ENCODE measurements around the gene ANTXR2. TPM values are rescaled to one million over a fixed set of nuclear protein-coding genes. Genes with fewer than 3 reads are reported as not detected.

ANTXR2 gene
- total and polyA plus RNA-seq, 2 of the 13 experiments (the other 11 are each of a cell fraction or from before 2014, with no cell fraction given), result 4.6 to 14.5 TPM

DNA sequence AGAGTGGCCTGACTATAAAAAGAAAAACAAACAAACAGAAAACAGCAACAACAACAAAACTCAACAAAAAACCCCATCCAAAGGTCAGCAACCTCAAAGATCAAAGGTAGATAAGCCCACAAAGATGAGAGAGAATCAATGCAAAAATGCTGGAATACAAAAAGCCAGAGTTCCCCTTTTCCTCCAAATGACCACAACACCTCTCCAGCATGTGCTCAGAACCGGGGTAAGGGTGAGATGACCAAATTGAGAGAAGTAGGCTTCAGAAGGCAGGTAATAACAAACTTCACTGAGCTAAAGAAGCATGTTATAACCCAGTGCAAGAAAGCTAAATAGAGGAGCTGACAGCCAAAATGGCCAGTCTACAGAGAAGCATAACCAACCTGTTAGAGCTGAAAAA, 43.5 kb upstream of the ANTXR2 start (continued):
- TF ChIP-seq, protein P1, sequence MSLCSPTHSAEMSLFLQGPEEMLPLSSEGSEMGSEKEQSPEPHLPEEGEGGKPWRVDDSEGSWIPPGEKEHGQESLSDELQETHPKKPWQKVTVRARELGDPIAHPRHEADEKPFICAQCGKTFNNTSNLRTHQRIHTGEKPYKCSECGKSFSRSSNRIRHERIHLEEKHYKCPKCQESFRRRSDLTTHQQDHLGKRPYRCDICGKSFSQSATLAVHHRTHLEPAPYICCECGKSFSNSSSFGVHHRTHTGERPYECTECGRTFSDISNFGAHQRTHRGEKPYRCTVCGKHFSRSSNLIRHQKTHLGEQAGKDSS (CRISPR knock-in tag; IDR thresholded peaks at IDR 0.05; ENCODE audit: borderline replicate concordance, low read depth), result no peak
- TF ChIP-seq SAFB2 (CRISPR knock-in tag; IDR thresholded peaks at IDR 0.05; ENCODE audit: borderline replicate concordance, low read depth), result no peak

DNA sequence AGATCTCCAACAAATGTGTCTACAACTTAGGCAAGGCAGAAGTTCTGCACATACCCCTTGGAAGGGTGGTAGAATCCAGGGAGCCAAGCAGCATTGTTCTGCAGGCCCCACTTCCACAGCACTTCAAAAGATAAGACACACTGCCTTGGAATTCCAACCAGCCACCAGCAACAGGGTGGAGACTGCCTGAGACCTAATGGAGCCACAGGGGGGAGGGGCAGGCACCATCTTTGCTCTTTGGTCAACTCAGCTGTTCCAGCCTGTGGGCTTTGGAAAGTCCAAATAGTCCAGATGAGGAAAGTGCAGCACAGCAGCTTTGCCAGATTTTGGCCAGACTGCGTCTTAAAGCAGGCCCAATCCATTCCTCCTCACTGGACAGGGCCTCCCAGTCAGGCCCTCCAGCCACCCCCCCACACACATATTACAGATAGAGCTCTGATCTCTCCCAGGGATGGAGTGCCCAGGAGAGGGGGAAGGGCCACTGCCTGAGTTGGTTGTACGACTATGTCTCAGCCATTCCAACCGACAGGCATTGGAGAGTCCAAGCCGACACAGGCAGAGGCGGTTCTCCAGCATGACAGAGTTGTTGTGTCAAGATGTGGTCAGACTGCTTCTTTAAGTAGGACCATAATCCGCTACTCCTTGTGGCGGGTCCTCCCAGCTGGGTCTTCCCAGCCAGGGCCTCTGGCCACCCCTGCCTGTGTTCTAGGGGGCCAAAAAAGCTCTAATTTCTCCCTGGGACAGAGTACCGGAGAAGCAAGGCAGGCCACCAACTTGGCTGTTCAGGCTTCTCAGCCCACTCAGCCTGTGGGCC, 42.5 kb upstream of the ANTXR2 start:
- ATAC-seq (no peak), FAIRE-seq (no peak), DNase-seq (ENCODE audit: low spot score) (no peak)
- BruUV-seq (replicated peaks), result no TSS peak
- H3K4me1 ChIP-seq (ENCODE audit: insufficient read depth, low read length), result no peaks in the 10 kb centered on the region
- POLR2A ChIA-PET, result no interaction called here
- WGBS (ENCODE audit: low lambda C conversion rate), result 72% methylated on average over 7 of the region's 8 CpGs
- no peak overlapping the region for H3K4me2 ChIP-seq (ENCODE audit: low read depth, low read length)
- H3K79me2 ChIP-seq (ENCODE audit: insufficient read depth, low read length), result no peaks in the 10 kb centered on the region
- no peaks in the 10 kb centered on the region for H3K9me3 ChIP-seq (ENCODE audit: low read length)
- in situ Hi-C loops (cut with HindIII; ENCODE audit: extremely low pct_ligation_motif_present, low pct_unique_long_range_greater_than_20kb) (no loop called here), intact Hi-C loops (cut with micrococcal nuclease; ENCODE audit: unreplicated experiment) (no loop called here)
- H3K9ac ChIP-seq (ENCODE audit: insufficient read depth, low read depth, low read length), result no peak overlapping the region
- H3K4me3 ChIP-seq (replicated peaks in 1 of 3; ENCODE audit: insufficient read depth in 1 of 3, low read depth in 2 of 3, low read length in 3 of 3), result no peak overlapping the region
- H3K36me3 ChIP-seq (replicated peaks in 1 of 2; ENCODE audit: control insufficient read depth in 1 of 2, insufficient read depth in 2 of 2, low read length in 2 of 2), result no peaks in the 10 kb centered on the region
- H3K27ac ChIP-seq (ENCODE audit: extremely low read length, insufficient read depth, low read length), result no peak overlapping the region
- H2AFZ ChIP-seq (ENCODE audit: low read length), result no peak overlapping the region
- CTCF ChIA-PET (ENCODE audit: low intra/inter-chr PET ratio, low total read pairs), result no interaction called here
- H3K27me3 ChIP-seq (ENCODE audit: control insufficient read depth in 1 of 2, insufficient read depth in 2 of 2, low read length in 2 of 2), result no peaks in the 10 kb centered on the region
- H4K20me1 ChIP-seq (ENCODE audit: insufficient read depth, low read length), result no peaks in the 10 kb centered on the region
- no peak for TF ChIP-seq NCOA2 (CRISPR knock-in tag; IDR thresholded peaks at IDR 0.05)
- TF ChIP-seq NR1H2 (CRISPR knock-in tag; IDR thresholded peaks at IDR 0.05; ENCODE audit: borderline replicate concordance, low read depth), result no peak
- TF ChIP-seq, protein P2, sequence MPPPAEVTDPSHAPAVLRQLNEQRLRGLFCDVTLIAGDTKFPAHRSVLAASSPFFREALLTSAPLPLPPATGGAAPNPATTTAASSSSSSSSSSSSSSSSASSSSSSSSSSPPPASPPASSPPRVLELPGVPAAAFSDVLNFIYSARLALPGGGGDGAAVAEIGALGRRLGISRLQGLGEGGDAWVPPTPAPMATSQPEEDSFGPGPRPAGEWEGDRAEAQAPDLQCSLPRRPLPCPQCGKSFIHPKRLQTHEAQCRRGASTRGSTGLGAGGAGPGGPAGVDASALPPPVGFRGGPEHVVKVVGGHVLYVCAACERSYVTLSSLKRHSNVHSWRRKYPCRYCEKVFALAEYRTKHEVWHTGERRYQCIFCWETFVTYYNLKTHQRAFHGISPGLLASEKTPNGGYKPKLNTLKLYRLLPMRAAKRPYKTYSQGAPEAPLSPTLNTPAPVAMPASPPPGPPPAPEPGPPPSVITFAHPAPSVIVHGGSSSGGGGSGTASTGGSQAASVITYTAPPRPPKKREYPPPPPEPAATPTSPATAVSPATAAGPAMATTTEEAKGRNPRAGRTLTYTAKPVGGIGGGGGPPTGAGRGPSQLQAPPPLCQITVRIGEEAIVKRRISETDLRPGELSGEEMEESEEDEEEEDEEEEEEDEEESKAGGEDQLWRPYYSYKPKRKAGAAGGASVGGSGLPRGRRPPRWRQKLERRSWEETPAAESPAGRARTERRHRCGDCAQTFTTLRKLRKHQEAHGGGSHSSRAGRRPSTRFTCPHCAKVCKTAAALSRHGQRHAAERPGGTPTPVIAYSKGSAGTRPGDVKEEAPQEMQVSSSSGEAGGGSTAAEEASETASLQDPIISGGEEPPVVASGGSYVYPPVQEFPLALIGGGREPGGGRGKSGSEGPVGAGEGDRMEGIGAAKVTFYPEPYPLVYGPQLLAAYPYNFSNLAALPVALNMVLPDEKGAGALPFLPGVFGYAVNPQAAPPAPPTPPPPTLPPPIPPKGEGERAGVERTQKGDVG (CRISPR knock-in tag; IDR thresholded peaks at IDR 0.05; ENCODE audit: borderline replicate concordance), result no peak
- no peak for TF ChIP-seq KDM1A (CRISPR knock-in tag; IDR thresholded peaks at IDR 0.05)
- TF ChIP-seq ZNF570 (CRISPR knock-in tag; IDR thresholded peaks at IDR 0.05; ENCODE audit: borderline replicate concordance), result no peak
- TF ChIP-seq ZNF274 (CRISPR knock-in tag; IDR thresholded peaks at IDR 0.05), result no peak
- TF ChIP-seq REL (CRISPR knock-in tag; conservative IDR thresholded peaks at IDR 0.05), result no peak
- TF ChIP-seq, protein P3, sequence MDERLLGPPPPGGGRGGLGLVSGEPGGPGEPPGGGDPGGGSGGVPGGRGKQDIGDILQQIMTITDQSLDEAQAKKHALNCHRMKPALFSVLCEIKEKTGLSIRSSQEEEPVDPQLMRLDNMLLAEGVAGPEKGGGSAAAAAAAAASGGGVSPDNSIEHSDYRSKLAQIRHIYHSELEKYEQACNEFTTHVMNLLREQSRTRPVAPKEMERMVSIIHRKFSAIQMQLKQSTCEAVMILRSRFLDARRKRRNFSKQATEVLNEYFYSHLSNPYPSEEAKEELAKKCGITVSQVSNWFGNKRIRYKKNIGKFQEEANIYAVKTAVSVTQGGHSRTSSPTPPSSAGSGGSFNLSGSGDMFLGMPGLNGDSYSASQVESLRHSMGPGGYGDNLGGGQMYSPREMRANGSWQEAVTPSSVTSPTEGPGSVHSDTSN (CRISPR knock-in tag; IDR thresholded peaks at IDR 0.05), result no peak
- TF ChIP-seq TP53 (CRISPR knock-in tag; conservative IDR thresholded peaks at IDR 0.05), result no peak
- TF ChIP-seq, protein P4, sequence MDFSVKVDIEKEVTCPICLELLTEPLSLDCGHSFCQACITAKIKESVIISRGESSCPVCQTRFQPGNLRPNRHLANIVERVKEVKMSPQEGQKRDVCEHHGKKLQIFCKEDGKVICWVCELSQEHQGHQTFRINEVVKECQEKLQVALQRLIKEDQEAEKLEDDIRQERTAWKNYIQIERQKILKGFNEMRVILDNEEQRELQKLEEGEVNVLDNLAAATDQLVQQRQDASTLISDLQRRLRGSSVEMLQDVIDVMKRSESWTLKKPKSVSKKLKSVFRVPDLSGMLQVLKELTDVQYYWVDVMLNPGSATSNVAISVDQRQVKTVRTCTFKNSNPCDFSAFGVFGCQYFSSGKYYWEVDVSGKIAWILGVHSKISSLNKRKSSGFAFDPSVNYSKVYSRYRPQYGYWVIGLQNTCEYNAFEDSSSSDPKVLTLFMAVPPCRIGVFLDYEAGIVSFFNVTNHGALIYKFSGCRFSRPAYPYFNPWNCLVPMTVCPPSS (IDR thresholded peaks at IDR 0.05), result no peak
- TF ChIP-seq, protein P5, sequence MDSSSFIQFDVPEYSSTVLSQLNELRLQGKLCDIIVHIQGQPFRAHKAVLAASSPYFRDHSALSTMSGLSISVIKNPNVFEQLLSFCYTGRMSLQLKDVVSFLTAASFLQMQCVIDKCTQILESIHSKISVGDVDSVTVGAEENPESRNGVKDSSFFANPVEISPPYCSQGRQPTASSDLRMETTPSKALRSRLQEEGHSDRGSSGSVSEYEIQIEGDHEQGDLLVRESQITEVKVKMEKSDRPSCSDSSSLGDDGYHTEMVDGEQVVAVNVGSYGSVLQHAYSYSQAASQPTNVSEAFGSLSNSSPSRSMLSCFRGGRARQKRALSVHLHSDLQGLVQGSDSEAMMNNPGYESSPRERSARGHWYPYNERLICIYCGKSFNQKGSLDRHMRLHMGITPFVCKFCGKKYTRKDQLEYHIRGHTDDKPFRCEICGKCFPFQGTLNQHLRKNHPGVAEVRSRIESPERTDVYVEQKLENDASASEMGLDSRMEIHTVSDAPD (CRISPR knock-in tag; IDR thresholded peaks at IDR 0.05), result no peak

Data from HepG2 (cell line).